Mucosa of descending colon (tissue), 3 donors: ENCODE measurements around the gene KLB. TPM values are rescaled to one million over a fixed set of nuclear protein-coding genes. Genes with fewer than 3 reads are reported as not detected.

Experiments
- ATAC-seq: fragments of 200-7000 bp; cut with Tn5 transposase; one replicate; pipeline ENCODE4 v1.9.1; 2020; ENCODE audit warnings: mild to moderate bottlenecking, moderate library complexity
- DNase-seq, 3 donors: peaks; one replicate each; pipeline ENCODE4 v3.0.0-alpha.2; 2020
- H3K36me3 ChIP-seq: fragments of 200-600 bp; one replicate; pipeline ENCODE4 v1.8.0; 2021; ENCODE audit warnings: low read depth, mild to moderate bottlenecking
- H3K4me1 ChIP-seq: fragments of 200-600 bp; one replicate; pipeline ENCODE4 v1.8.0; 2021; ENCODE audit warnings: low read depth, mild to moderate bottlenecking
- H3K4me3 ChIP-seq: fragments of 200-600 bp; one replicate; pipeline ENCODE4 v1.8.0; 2021; ENCODE audit warnings: mild to moderate bottlenecking
- H3K9me3 ChIP-seq: fragments of 200-600 bp; one replicate; pipeline ENCODE4 v1.8.0; 2021; ENCODE audit warnings: mild to moderate bottlenecking
- CTCF ChIP-seq: fragments of 200-600 bp; IDR thresholded peaks from one replicate; pipeline ENCODE4 v1.8.0; 2022; ENCODE audit warnings: antibody characterized with exemption, mild to moderate bottlenecking
- intact Hi-C, 2 donors: fragments of 100-400 bp; cut with DNase I in 1 of 2; cut with micrococcal nuclease in 1 of 2; formaldehyde crosslinking; loops; one replicate each; pipeline versions ENCODE4 v1.11.0 to v1.11.1; 2022; cut with DNase I, micrococcal nuclease
- total RNA-seq, 3 donors: library from RNA; stranded (reverse); fragmentation: NEBNext Ultra II Directional in 2 of 3; extraction: Animal tissue kit (Norgen Biotek cat#: 25700) in 2 of 3; gene quantifications; one replicate each; pipeline versions ENCODE4 v1.2.1 to v1.2.4, GENCODE V29; 2021 to 2023
- donor health status: DM: no; HTN: no; CAD: no; lungs with moderate emphysema.
- donor health status: DM: no; HTN: no; CAD: no.
- donor health status: DM: no; HTN: yes; CAD: no.

The KLB gene
- total RNA-seq, 3 donors from 2014 or later, result 0.44 to 1.0 (median 0.92) TPM

GRCh38 chr4:39486221-39486804, 79.6 kb downstream of the KLB start:
- intact Hi-C loops, result no loop called here
- no peaks in the 10 kb centered on the region for H3K4me1 ChIP-seq
- DNase-seq (no peak), ATAC-seq (no peak)
- H3K4me3 ChIP-seq, result no peak overlapping the region
- no peaks in the 10 kb centered on the region for H3K36me3 ChIP-seq
- no peak for TF ChIP-seq CTCF
- no peaks in the 10 kb centered on the region for H3K9me3 ChIP-seq

GRCh38 chr4:39490322-39490721, 83.6 kb downstream of the KLB start:
- intact Hi-C loops, result no loop called here
- Histone ChIP-seq H3K4me3 (no peak overlapping the region), H3K4me1 (no peaks in the 10 kb centered on the region), H3K36me3 (no peaks in the 10 kb centered on the region), H3K9me3 (no peaks in the 10 kb centered on the region)
- DNase-seq (no peak), ATAC-seq (no peak)
- TF ChIP-seq CTCF, result no peak

DNA sequence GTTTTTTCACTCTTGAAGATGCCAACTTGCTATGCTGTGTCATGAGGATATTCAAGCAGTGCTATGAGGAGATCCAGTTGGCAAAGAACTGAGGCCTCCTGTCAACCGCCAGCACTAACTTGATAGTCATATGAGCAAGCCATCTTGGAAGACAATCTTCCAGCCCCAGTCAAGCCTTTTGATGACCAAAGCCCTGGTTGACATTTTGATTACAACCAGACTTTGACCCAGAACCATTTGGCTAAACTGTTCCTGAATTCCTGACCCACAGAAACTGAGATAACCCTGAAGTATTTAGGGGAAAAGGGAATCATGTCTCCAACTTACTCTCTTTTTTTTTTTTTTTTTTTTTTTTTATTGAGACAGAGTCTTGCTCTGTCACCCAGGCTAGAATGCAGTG, 87.6 kb downstream of the KLB start:
- no peaks in the 10 kb centered on the region for H3K36me3 ChIP-seq
- no peaks in the 10 kb centered on the region for H3K9me3 ChIP-seq
- H3K4me3 ChIP-seq, result no peak overlapping the region
- ATAC-seq, result peak; percentile 40
- intact Hi-C loops, result no loop called here
- DNase-seq, result no peak
- H3K4me1 ChIP-seq, result no peaks in the 10 kb centered on the region
- TF ChIP-seq CTCF, result no peak

DNA sequence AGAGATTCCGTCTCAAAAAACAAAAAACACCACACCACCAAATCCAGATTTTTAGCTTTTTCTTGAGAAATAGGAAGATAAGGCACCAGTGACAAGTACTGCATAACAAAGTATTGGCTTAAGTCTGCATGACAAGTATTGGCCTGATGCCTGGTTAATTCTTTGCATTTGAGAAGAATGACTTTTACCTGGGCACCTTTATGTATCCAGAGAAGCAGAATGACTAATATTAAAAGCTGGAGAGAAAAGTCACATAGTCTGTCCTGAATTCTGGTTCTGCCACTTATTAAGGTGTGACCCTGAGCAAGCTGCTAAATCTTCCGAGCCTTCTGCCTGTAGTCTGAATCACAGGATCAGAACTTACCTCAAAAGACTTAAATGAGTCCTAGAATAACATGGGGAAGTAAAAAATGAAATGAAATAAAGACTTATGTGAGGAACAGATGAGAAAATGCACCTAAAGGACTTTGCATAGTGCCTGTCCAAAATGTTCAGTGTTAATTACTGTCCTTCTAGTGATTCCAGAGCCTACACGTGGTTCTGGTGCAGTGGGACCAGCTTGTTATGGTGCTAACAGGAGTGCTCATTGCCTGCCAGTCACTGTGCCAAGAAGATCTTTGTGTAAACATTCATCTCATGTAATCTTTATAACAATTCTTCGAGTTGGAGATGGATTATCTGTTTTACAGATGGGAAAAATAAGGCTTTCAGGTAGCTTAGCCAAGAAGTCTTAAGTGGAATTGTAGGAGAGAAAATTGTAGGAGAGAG, 88.9 kb downstream of the KLB start:
- H3K4me1 ChIP-seq, result no peaks in the 10 kb centered on the region
- ATAC-seq (peak; percentile 27), DNase-seq (no peak)
- intact Hi-C loops, result no loop called here
- H3K36me3 ChIP-seq, result no peaks in the 10 kb centered on the region
- no peak overlapping the region for H3K4me3 ChIP-seq
- H3K9me3 ChIP-seq, result no peaks in the 10 kb centered on the region
- TF ChIP-seq CTCF, result no peak

DNA sequence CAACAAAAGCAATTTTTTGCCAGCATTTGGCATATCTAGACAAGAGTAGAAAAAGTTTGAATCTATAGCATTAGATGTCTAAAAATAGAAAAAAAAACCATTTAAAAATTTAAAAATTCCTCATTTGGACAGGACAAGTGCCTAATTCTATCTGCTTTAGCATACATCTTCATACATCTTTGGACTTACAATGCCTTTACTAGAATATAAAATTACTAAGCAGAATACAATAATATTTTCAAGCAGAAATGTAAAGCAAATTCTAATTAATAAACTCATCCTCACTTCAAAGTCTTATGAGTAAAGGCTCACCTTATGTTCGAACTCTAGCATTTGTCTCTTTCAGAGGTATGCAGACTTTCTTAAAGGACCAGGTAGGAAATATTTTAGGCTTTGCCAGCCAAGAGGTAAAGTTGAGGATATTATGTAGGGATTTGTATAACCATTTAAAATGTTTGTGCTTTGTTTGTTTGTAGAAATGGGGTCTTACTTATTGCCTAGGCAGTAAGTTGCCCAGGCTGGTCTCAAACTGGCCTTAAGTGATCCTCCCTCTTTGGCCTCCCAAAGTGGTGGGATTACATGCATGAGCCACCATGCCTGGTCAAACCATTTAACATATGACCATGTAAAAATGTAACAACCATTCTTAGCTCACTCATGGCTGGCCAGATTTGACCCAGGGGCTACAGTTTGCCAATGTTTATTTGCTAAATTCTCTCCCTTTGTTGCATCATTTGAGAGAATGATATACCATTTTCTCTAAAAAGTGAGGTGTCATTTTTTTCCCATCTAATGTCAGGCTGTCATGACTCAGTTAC, 91.4 kb downstream of the KLB start:
- Histone ChIP-seq H3K4me3 (no peak overlapping the region), H3K4me1 (no peaks in the 10 kb centered on the region), H3K9me3 (no peaks in the 10 kb centered on the region), H3K36me3 (no peaks in the 10 kb centered on the region)
- no peak for TF ChIP-seq CTCF
- DNase-seq (no peak), ATAC-seq (no peak)
- intact Hi-C loops, result no loop called here
